PC-3 (cell line): ENCODE measurements around the gene PLXNA2. TPM values are rescaled to one million over a fixed set of nuclear protein-coding genes. Genes with fewer than 3 reads are reported as not detected.

Experiments
- ATAC-seq: fragments of 200-7000 bp; cut with Tn5 transposase; 2 replicates; pipeline ENCODE4 v1.9.1; 2020; ENCODE audit warnings: mild to moderate bottlenecking, moderate library complexity
- BruUV-seq: library from RNA; stranded (reverse); fragments of 400-500 nt; replicated peaks from 2 replicates; lab custom pipeline; 2021; lab: Mats Ljungman, UMichigan
- CTCF ChIA-PET: fragments of 300-600 bp; sonication (Branson Sonifier 250); formaldehyde crosslinking; loops from one replicate; lab custom pipeline; 2022; ENCODE audit warnings: antibody characterized with exemption; lab: Charles Lee
- POLR2A ChIA-PET: fragments of 300-600 bp; sonication (Branson Sonifier 250); formaldehyde crosslinking; loops from one replicate; lab custom pipeline; 2022; ENCODE audit warnings: antibody characterized with exemption; ENCODE audit not compliant: unreplicated experiment; lab: Charles Lee
- DNase-seq: peaks from one replicate; pipeline ENCODE4 v3.0.0-alpha.2; 2015
- H2AFZ ChIP-seq: fragments of 300-600 bp; sonication (generic); 2 replicates; pipeline ENCODE4 v1.6.0; 2016; ENCODE audit warnings: antibody characterized with exemption, low read length
- H3F3A ChIP-seq: fragments of 300-600 bp; sonication (generic); one replicate; pipeline ENCODE4 v1.6.0; 2017; ENCODE audit warnings: antibody characterized with exemption, low read length, control low read depth, mild to moderate bottlenecking; ENCODE audit not compliant: unreplicated experiment
- H3K27ac ChIP-seq: fragments of 300-600 bp; sonication (generic); 2 replicates; pipeline ENCODE4 v1.5.1; 2016; ENCODE audit warnings: mild to moderate bottlenecking, low read length
- H3K27me3 ChIP-seq: fragments of 300-600 bp; sonication (generic); 2 replicates; pipeline ENCODE4 v1.6.1; 2016; ENCODE audit warnings: low read length, mixed read lengths
- H3K36me3 ChIP-seq: fragments of 300-600 bp; sonication (generic); 2 replicates; pipeline ENCODE4 v1.6.1; 2016; ENCODE audit warnings: low read depth, mixed run types, low read length, mixed read lengths
- H3K4me1 ChIP-seq: fragments of 300-600 bp; sonication (generic); 2 replicates; pipeline ENCODE4 v1.5.1; 2016; ENCODE audit warnings: low read length; ENCODE audit not compliant: insufficient read depth
- H3K4me2 ChIP-seq: fragments of 300-600 bp; sonication (generic); 2 replicates; pipeline ENCODE4 v1.6.0; 2016; ENCODE audit warnings: low read length
- H3K4me3 ChIP-seq: fragments of 300-600 bp; sonication (generic); 2 replicates; pipeline ENCODE4 v1.5.1; 2016; ENCODE audit warnings: mild to moderate bottlenecking, low read length, mixed read lengths
- H3K79me2 ChIP-seq: fragments of 300-600 bp; sonication (generic); 2 replicates; pipeline ENCODE4 v1.6.1; 2017; ENCODE audit warnings: low read length, mixed read lengths
- H3K9ac ChIP-seq: fragments of 300-600 bp; sonication (generic); 2 replicates; pipeline ENCODE4 v1.6.0; 2016; ENCODE audit warnings: mild to moderate bottlenecking, low read length
- H3K9me2 ChIP-seq: fragments of 300-600 bp; sonication (generic); replicated peaks from 2 replicates; pipeline ENCODE4 v1.6.1; 2016; ENCODE audit warnings: mixed run types, low read length, mixed read lengths
- H3K9me3 ChIP-seq: fragments of 300-600 bp; sonication (generic); 2 replicates; pipeline ENCODE4 v1.6.1; 2016; ENCODE audit warnings: low read length, mixed read lengths
- H4K20me1 ChIP-seq: fragments of 300-600 bp; sonication (generic); 2 replicates; pipeline ENCODE4 v1.6.1; 2016; ENCODE audit warnings: low read length, mixed read lengths
- EZH2 ChIP-seq: fragments of 300-600 bp; sonication (generic); IDR thresholded peaks from one replicate; pipeline ENCODE4 v1.6.1; 2017; ENCODE audit warnings: antibody characterized with exemption, mild to moderate bottlenecking, low read length; ENCODE audit not compliant: unreplicated experiment
- EZH2phosphoT487 ChIP-seq: fragments of 300-600 bp; sonication (generic); IDR thresholded peaks from 2 replicates; pipeline ENCODE4 v1.6.1; 2018; ENCODE audit warnings: mild to moderate bottlenecking, antibody characterized with exemption, low read length, borderline replicate concordance
- intact Hi-C: fragments of 100-400 bp; cut with micrococcal nuclease; formaldehyde crosslinking; loops from 2 replicates; pipeline ENCODE4 v1.9.0; 2023
- total RNA-seq: library from RNA; depleted of rRNA; stranded (reverse); fragments of >200 nt; gene quantifications from 2 replicates; pipeline ENCODE4 v1.2.3, GENCODE V29; 2014
- TF ChIP-seq, protein P1 (sequence below): fragments of 300-600 bp; sonication (generic); conservative IDR thresholded peaks from 2 replicates; pipeline ENCODE4 v1.5.1; 2017; ENCODE audit warnings: antibody characterized with exemption, low read depth, mild to moderate bottlenecking, low read length

The PLXNA2 gene
- total RNA-seq, 1 experiment from 2014 or later, result 16.2 TPM

DNA sequence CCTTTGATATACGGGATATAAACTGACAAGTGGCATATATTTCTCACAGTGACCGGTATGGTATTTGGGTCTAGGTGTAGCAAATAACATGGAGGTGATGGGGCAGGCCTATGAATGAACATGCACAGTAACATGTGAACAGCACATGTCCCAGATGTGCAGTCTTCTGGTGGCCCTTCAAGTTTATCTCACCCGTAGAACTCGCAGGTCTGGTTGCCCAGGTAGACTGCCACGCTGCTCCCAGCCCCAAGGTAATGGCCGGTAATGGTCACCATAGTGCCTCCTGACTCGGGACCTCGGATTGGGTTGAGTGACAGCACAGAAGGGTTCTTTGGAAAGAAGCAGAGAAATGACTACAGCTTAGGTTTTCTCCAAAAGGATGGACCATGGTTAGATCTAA is 192.0 kb downstream of the PLXNA2 start:
- BruUV-seq, result no TSS peak
- Histone ChIP-seq H3K9me3 (no peaks in the 10 kb centered on the region), H4K20me1 (no peaks in the 10 kb centered on the region), H2AFZ (no peak overlapping the region), H3F3A (no peaks in the 10 kb centered on the region), H3K4me1 (peaks cover 16% of the 10 kb centered on the region), H3K36me3 (peaks cover 9% of the 10 kb centered on the region; the same call in 1 of the 2 replicates), H3K9ac (no peak overlapping the region), H3K27ac (no peak overlapping the region), H3K9me2 (no peaks in the 10 kb centered on the region), H3K27me3 (no peaks in the 10 kb centered on the region), H3K79me2 (no peaks in the 10 kb centered on the region), H3K4me3 (no peak overlapping the region), H3K4me2 (no peak overlapping the region)
- intact Hi-C loops, result no loop called here
- POLR2A ChIA-PET, result interaction anchor here (0.6 kb wide), 1 partner anchor 22 kb away, joined by 4 read pairs; no protein-coding TSS in a partner anchor
- ATAC-seq (no peak), DNase-seq (no peak)
- CTCF ChIA-PET, result no interaction called here
- TF ChIP-seq EZH2phosphoT487 (no peak), EZH2 (no peak)
- TF ChIP-seq, protein P1, sequence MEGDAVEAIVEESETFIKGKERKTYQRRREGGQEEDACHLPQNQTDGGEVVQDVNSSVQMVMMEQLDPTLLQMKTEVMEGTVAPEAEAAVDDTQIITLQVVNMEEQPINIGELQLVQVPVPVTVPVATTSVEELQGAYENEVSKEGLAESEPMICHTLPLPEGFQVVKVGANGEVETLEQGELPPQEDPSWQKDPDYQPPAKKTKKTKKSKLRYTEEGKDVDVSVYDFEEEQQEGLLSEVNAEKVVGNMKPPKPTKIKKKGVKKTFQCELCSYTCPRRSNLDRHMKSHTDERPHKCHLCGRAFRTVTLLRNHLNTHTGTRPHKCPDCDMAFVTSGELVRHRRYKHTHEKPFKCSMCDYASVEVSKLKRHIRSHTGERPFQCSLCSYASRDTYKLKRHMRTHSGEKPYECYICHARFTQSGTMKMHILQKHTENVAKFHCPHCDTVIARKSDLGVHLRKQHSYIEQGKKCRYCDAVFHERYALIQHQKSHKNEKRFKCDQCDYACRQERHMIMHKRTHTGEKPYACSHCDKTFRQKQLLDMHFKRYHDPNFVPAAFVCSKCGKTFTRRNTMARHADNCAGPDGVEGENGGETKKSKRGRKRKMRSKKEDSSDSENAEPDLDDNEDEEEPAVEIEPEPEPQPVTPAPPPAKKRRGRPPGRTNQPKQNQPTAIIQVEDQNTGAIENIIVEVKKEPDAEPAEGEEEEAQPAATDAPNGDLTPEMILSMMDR, result no peak

DNA sequence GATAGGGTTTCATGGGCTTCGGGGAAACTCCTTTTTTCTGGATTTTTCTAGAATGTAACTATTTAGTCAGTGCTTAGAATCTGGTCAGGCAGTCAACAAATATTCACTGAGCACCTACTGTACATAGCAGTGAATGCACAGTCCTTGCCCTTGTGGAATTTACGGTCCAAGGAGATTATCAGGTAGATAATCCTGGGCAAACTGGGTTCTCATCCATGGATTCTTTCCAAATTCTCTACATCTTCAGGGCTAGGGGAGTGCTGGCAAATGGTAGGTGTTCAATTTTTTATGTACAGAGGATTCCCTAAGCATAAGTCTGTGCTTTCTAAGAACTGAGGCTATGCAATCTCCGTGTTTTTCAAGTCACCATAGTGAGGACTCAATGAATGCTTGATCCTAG is 192.5 kb downstream of the PLXNA2 start:
- intact Hi-C loops, result no loop called here
- ATAC-seq, result no peak
- POLR2A ChIA-PET, result interaction anchor here (0.6 kb wide), 1 partner anchor 21 kb away, joined by 4 read pairs; no protein-coding TSS in a partner anchor
- Histone ChIP-seq H3K9me2 (no peaks in the 10 kb centered on the region), H3K9me3 (no peaks in the 10 kb centered on the region), H3F3A (no peaks in the 10 kb centered on the region), H3K4me3 (no peak overlapping the region), H3K36me3 (peaks cover 9% of the 10 kb centered on the region; the same call in 1 of the 2 replicates), H3K4me1 (peaks cover 16% of the 10 kb centered on the region), H4K20me1 (no peaks in the 10 kb centered on the region), H3K4me2 (no peak overlapping the region), H3K9ac (no peak overlapping the region), H3K79me2 (no peaks in the 10 kb centered on the region), H3K27me3 (no peaks in the 10 kb centered on the region), H2AFZ (no peak overlapping the region), H3K27ac (no peak overlapping the region)
- CTCF ChIA-PET, result no interaction called here
- TF ChIP-seq EZH2 (no peak), EZH2phosphoT487 (no peak)
- TF ChIP-seq, protein P1, result no peak
- DNase-seq, result no peak
- BruUV-seq, result no TSS peak

DNA sequence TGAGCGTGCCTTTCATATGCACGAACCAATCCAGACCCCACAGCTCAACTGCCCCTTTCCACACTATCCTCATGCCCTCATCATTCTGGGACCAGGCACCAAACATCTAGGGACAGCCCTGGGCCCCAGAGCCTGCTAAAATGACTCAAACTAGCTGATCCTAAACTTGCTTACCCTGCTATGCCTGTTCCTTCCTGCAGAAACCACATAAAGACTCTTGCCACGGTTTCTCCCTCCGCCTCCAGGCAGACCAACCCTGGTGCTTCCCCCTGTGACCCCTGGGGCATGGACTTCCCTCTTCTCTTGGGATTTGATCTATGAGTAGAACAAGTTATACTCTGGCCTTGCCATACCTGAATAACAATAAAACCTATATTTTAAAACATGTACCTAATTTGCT is 195.3 kb downstream of the PLXNA2 start:
- CTCF ChIA-PET, result no interaction called here
- peak overlapping the region; percentile 27; the same call in 1 of the 2 replicates for H3K4me2 ChIP-seq
- no peaks in the 10 kb centered on the region for H3K9me2 ChIP-seq
- H3K4me1 ChIP-seq, result peaks cover 22% of the 10 kb centered on the region
- H3K36me3 ChIP-seq, result peaks cover 9% of the 10 kb centered on the region; the same call in 1 of the 2 replicates
- no peaks in the 10 kb centered on the region for H4K20me1 ChIP-seq
- intact Hi-C loops, result no loop called here
- POLR2A ChIA-PET, result no interaction called here
- no TSS peak for BruUV-seq
- DNase-seq, result peak; percentile 79
- H3K9me3 ChIP-seq, result no peaks in the 10 kb centered on the region
- H3F3A ChIP-seq, result no peaks in the 10 kb centered on the region
- peak; percentile 58 for ATAC-seq
- H3K9ac ChIP-seq, result no peak overlapping the region
- H2AFZ ChIP-seq, result no peak overlapping the region
- no peak overlapping the region for H3K4me3 ChIP-seq
- TF ChIP-seq, protein P1, result no peak
- no peak for TF ChIP-seq EZH2
- TF ChIP-seq EZH2phosphoT487, result no peak
- H3K27ac ChIP-seq, result peak overlapping the region; percentile 30
- no peaks in the 10 kb centered on the region for H3K79me2 ChIP-seq
- no peaks in the 10 kb centered on the region for H3K27me3 ChIP-seq
